Tibial nerve (tissue), 4 donors: ENCODE data around the gene SETD1B. TPM values are rescaled to one million over a fixed set of nuclear protein-coding genes. Genes with fewer than 3 reads are reported as not detected.
A peak's percentile ranks its signal among the peaks of the same experiment; 100 is the strongest.

Source experiments
- DNase-seq, 2 donors: peaks; one replicate each; pipeline ENCODE4 v3.0.0-alpha.2; 2019; ENCODE audit warnings: low spot score in 2 of 2
- H3K27ac ChIP-seq, 4 donors: fragments of 200-600 bp; sonication (generic) in 3 of 4; one replicate each; pipeline ENCODE4 v1.5.1; 2017 to 2019; ENCODE audit warnings: mild to moderate bottlenecking in 1 of 4
- H3K27me3 ChIP-seq, 2 donors: fragments of 200-600 bp; sonication (generic) in 1 of 2; one replicate each; pipeline versions ENCODE4 v1.5.1 to v1.6.0; 2017 to 2019
- H3K36me3 ChIP-seq, 3 donors: fragments of 200-600 bp; sonication (generic); one replicate each; pipeline ENCODE4 v1.5.1; 2018 to 2019
- H3K4me1 ChIP-seq, 4 donors: fragments of 200-600 bp; sonication (generic) in 3 of 4; one replicate each; pipeline ENCODE4 v1.5.1; 2017 to 2019
- H3K4me3 ChIP-seq, 4 donors: fragments of 200-600 bp; sonication (generic) in 3 of 4; one replicate each; pipeline ENCODE4 v1.5.1; 2017 to 2019; ENCODE audit warnings: mild to moderate bottlenecking in 1 of 4, moderate library complexity in 1 of 4
- H3K9me3 ChIP-seq, 4 donors: fragments of 200-600 bp; sonication (generic) in 3 of 4; one replicate each; pipeline ENCODE4 v1.5.1; 2017 to 2019
- CTCF ChIP-seq, 5 experiments: fragments of 200-600 bp in 3 of 5; fragments of 450-650 bp in 2 of 5; sonication (generic) in 3 of 5; IDR thresholded peaks; one replicate each; pipeline ENCODE4 v1.5.1; 2016 to 2019; ENCODE audit warnings: antibody characterized with exemption in 5 of 5, mild to moderate bottlenecking in 3 of 5, moderate library complexity in 2 of 5
- EP300 ChIP-seq, 2 donors: sonication (generic); formaldehyde crosslinking; IDR thresholded peaks; one replicate each; pipeline ENCODE4 v1.6.1; 2017; ENCODE audit warnings: antibody characterized with exemption in 2 of 2, mild to moderate bottlenecking in 1 of 2
- POLR2A ChIP-seq, 2 donors: fragments of 450-650 bp; IDR thresholded peaks; one replicate each; pipeline ENCODE4 v1.6.1; 2017; ENCODE audit warnings: antibody characterized with exemption in 2 of 2, mild to moderate bottlenecking in 2 of 2, moderate library complexity in 2 of 2
- WGBS, 2 donors: methylation state at CpG; one replicate each; pipeline ENCODE4 v1.1.5; 2018; 5-methylcytosine and 5-hydroxymethylcytosine counted together
- total RNA-seq, 4 donors: library from RNA; depleted of rRNA; stranded (reverse); fragments of >200 nt; gene quantifications; one replicate each; pipeline ENCODE4 v1.1.0, GENCODE V29; 2016

SETD1B gene
- total RNA-seq, 4 donors from 2014 or later, result 9.4 to 18.3 (median 12.2) TPM

- H3K27ac ChIP-seq, result peak overlapping the region; percentile 99 to 100 (median 100)
- 17 to 24% methylated on average over 15 to 21 of the region's 30 CpGs for WGBS, 2 donors
- H3K4me3 ChIP-seq, result peak overlapping the region; percentile 66 to 82 (median 78)
- no peaks in the 10 kb centered on the region for H3K27me3 ChIP-seq
- no peaks in the 10 kb centered on the region for H3K9me3 ChIP-seq
- DNase-seq, result peak; percentile 52 to 63
- TF ChIP-seq CTCF (IDR thresholded peaks at IDR 0.05) (peak in 2 of 5 experiments; percentile 7 to 12), EP300 (IDR thresholded peaks at IDR 0.05) (peak; percentile 33 to 52), POLR2A (IDR thresholded peaks at IDR 0.05) (peak in 1 of 2 donors; percentile 21)
- peaks cover 0 to 56% (median 52%) of the 10 kb centered on the region in 4 donors for H3K4me1 ChIP-seq
- peaks cover 0 to 9% (median 0%) of the 10 kb centered on the region in 3 donors for H3K36me3 ChIP-seq
These were observed 4.5 kb upstream of the SETD1B start for GRCh38 chr12:121799156-121799841.

DNA sequence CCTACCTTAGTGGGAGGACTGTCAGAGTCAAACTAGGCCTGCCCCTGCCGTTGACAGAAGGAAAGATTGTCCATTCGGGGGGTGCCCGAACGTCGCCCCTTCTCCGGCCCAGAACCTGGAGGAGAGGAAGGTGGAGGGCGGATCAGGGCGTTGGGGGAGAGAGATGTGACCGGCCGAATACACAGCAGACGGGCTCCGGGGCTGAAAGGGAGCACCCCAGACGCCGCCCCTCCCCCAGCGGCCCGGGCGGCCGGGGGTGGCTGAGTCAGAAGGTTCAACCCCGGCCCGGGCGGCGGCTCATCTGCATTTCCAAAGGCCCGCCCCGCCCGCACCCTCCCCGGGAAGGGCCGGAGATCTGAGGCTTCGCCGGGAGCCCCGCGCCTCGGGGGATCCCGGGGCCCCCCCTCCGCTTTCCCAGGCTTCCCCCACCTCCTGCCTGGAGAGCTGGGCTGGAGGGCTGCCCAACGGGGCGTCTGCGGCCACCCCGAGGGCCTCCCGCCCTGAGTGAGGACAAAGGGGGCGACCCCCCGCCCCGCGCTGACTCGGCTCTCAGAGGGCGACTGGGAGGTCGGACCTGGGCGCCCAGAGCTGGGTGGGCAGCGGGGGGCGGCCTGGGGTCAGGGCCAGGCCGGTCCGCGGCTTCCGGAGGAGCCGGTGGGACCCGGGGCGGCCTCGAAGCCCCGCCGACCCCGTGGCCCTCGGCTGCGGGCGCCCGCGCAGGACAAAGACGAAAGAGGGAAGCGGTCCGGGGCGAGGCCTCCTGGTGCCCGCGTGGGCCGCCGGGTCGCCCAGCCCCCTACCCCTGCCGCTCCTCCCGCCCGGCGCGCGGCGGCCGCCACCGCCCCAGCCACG lies 3.7 kb upstream of the SETD1B start:
- Histone ChIP-seq H3K36me3 (peaks cover 0 to 9% (median 0%) of the 10 kb centered on the region in 3 donors), H3K27me3 (no peaks in the 10 kb centered on the region), H3K4me3 (peak overlapping the region; percentile 66 to 82 (median 78)), H3K4me1 (peaks cover 0 to 48% (median 46%) of the 10 kb centered on the region in 4 donors), H3K9me3 (no peaks in the 10 kb centered on the region), H3K27ac (peak overlapping the region; percentile 99 to 100 (median 100))
- DNase-seq, result peak; percentile 81 to 90
- 1% methylated on average over 17 to 27 of the region's 84 CpGs for whole genome bisulfite sequencing, 2 donors
- TF ChIP-seq EP300 (IDR thresholded peaks at IDR 0.05) (peak; percentile 48 to 87), POLR2A (IDR thresholded peaks at IDR 0.05) (peak; percentile 54 to 62), CTCF (IDR thresholded peaks at IDR 0.05) (peak in 2 of 5 experiments; percentile 17)

DNA sequence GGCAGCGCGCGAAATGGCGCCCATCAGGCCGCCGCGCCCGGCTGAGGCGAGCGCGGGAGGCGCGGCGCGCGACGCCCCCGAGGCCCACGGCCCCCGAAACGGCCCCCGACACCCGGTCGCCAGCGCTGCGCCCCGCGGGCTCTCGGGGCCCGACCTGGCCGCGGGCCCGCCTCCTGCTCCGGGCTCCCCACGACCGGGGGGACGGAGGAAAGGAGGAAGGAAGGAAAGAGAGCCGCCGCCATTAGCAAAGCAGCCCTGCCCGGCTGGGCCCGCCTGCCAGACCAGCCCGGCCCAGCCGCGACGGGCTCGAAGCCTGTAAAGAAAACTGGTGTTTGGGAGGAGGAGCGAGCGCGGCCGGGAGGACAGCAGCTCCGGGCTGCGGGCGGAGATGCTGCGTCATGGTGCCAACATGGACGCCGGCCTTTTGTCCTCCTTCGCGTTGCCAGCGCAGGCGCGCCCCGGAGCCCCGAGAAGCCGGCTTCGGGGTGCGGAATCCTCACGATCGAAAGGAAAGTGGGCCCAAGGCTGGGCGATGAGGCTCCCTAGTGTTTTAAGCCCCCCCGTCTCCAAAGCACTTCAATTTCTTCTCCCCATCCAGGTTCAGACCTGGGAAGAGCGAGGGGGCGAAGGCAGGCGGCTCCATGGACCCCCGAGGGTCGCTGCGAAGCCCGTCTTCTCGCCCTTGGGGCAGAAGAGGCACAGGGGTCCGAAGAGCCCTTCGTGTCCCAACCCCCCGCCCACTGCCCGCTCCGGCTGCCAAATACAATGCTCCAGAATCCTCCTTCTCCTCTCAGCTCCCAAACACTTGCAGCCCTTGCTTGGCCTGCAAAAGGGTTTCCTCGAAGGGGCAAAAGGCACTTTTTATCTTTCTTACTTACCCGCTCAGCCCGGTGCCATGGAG lies 2.9 kb upstream of the SETD1B start:
- 1% methylated on average over 38 to 44 of the region's 86 CpGs for WGBS, 2 donors
- Histone ChIP-seq H3K27me3 (no peaks in the 10 kb centered on the region), H3K4me3 (peak overlapping the region; percentile 66 to 88 (median 78)), H3K9me3 (no peaks in the 10 kb centered on the region), H3K4me1 (peaks cover 0 to 45% (median 41%) of the 10 kb centered on the region in 4 donors), H3K27ac (peak overlapping the region; percentile 99 to 100 (median 100)), H3K36me3 (peaks cover 0 to 3% (median 0%) of the 10 kb centered on the region in 3 donors)
- DNase-seq, result peak; percentile 57 to 64
- TF ChIP-seq EP300 (IDR thresholded peaks at IDR 0.05) (peak in 1 of 2 donors; percentile 78), CTCF (IDR thresholded peaks at IDR 0.05) (no peak), POLR2A (IDR thresholded peaks at IDR 0.05) (peak in 1 of 2 donors; percentile 38)

DNA sequence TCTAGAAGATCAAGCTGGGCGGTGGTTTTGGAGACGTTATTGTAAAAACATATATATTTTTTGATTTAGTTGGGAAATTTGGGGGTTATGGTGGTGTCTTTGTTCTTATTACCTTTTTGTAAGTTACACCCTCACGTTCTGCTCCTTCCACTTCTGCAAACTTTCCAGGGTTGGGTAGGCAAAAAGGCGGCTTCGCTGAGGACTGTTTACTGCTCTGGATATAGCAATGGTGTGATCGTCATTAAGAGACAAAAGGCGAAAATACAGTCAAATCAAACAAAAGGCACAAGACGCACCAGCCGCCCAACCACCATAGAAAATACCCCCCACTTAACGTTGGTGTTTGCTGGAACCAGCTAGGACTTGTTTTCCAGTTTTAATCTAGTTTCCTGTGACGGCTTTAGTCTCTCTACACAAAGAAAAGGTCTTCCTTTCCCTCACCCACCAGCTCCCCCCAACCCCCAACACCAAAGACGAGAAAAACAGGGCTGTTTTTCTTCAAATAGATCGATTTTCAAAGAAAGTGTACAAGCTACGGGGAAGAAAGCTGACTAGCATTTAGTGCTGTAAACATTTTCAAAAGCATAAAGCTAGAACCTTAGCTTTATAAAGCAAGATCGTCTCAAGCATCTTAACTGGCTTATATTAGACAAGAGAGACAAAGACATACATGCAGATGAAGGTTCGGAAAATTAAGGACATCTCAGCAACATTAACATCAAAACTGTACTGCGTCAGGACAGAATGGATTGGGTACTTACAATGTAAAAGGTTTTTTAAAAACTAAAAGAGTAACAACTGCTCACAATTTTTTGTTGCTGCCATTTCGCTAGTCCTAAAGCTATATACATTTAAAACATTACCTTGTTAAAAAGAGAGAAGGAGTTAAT lies 2.0 kb upstream of the SETD1B start:
- Histone ChIP-seq H3K27me3 (no peaks in the 10 kb centered on the region), H3K9me3 (no peaks in the 10 kb centered on the region), H3K27ac (peak overlapping the region; percentile 99 to 100 (median 100)), H3K36me3 (no peaks in the 10 kb centered on the region), H3K4me3 (peak overlapping the region; percentile 66 to 88 (median 78)), H3K4me1 (peaks cover 0 to 45% (median 41%) of the 10 kb centered on the region in 4 donors)
- WGBS, 2 donors, result 1 to 2% methylated on average over 18 of the region's 18 CpGs
- peak in 1 of 2 donors; percentile 18 for DNase-seq
- TF ChIP-seq CTCF (IDR thresholded peaks at IDR 0.05), result no peak
- TF ChIP-seq POLR2A (IDR thresholded peaks at IDR 0.05), result no peak
- TF ChIP-seq EP300 (IDR thresholded peaks at IDR 0.05), result no peak
